Heart right ventricle (tissue), 16 donors: Measurements from ENCODE around the gene SLC36A4. TPM values are rescaled to one million over a fixed set of nuclear protein-coding genes. Genes with fewer than 3 reads are reported as not detected.

Experiments
- ATAC-seq, 8 donors: fragments of 200-7000 bp; cut with Tn5 transposase; one replicate each; pipeline ENCODE4 v1.9.1; 2020; ENCODE audit warnings: mild to moderate bottlenecking in 8 of 8, moderate library complexity in 8 of 8, moderate number of reproducible peaks in 1 of 8
- DNase-seq, 2 donors: peaks; one replicate each; pipeline ENCODE4 v3.0.0-alpha.2; 2020
- H3K27ac ChIP-seq, 10 donors: fragments of 200-600 bp; sonication (generic) in 2 of 10; one replicate each; pipeline versions ENCODE4 v1.5.0 to v1.8.0; 2020 to 2022; ENCODE audit warnings: mild to moderate bottlenecking in 3 of 10
- H3K27me3 ChIP-seq, 7 donors: fragments of 200-600 bp; one replicate each; pipeline ENCODE4 v1.8.0; 2021 to 2022; ENCODE audit warnings: mild to moderate bottlenecking in 2 of 7
- H3K36me3 ChIP-seq, 9 donors: fragments of 200-600 bp; sonication (generic) in 1 of 9; one replicate each; pipeline versions ENCODE4 v1.5.0 to v1.8.0; 2020 to 2022; ENCODE audit warnings: mild to moderate bottlenecking in 2 of 9
- H3K4me1 ChIP-seq, 9 donors: fragments of 200-600 bp; sonication (generic) in 1 of 9; one replicate each; pipeline versions ENCODE4 v1.5.0 to v1.8.0; 2020 to 2022; ENCODE audit warnings: mild to moderate bottlenecking in 4 of 9
- H3K4me3 ChIP-seq, 10 donors: fragments of 200-600 bp; sonication (generic) in 2 of 10; one replicate each; pipeline versions ENCODE4 v1.5.0 to v1.8.0; 2020 to 2022; ENCODE audit warnings: mild to moderate bottlenecking in 7 of 10, moderate library complexity in 2 of 10
- H3K9me3 ChIP-seq, 11 donors: fragments of 200-600 bp in 10 of 11; sonication (generic) in 2 of 11; one replicate each; pipeline versions ENCODE4 v1.5.0 to v1.8.0; 2013 to 2022; ENCODE audit warnings: mild to moderate bottlenecking in 2 of 11, control low read depth in 1 of 11, moderate library complexity in 1 of 11
- WGBS, 2 donors: extraction: QIAGEN DNeasy Blood & Tissue Kit; methylation state at CpG; one replicate each; pipeline ENCODE4 v1.1.7; 2013; ENCODE audit warnings: inconsistent platforms in 1 of 2; 5-methylcytosine and 5-hydroxymethylcytosine counted together
- intact Hi-C, 10 donors: fragments of 100-400 bp; cut with DNase I; formaldehyde crosslinking; loops; one replicate each; pipeline versions ENCODE4 v1.11.1 to v1.14.2; 2022
- polyA plus RNA-seq, 2 donors: library from polyadenylated mRNA; stranded (reverse); fragments of 200-250 nt; gene quantifications; one replicate each; pipeline ENCODE4 v1.2.3, GENCODE V29; 2013
- total RNA-seq, 10 donors: library from RNA; stranded (reverse); fragmentation: NEBNext Ultra II Directional in 3 of 10; extraction: Animal tissue kit (Norgen Biotek cat#: 25700) in 3 of 10; gene quantifications; one replicate each; pipeline versions ENCODE4 v1.2.1 to v1.2.4, GENCODE V29; 2021 to 2023
- TF ChIP-seq, protein P1 (sequence below), 9 donors: fragments of 200-600 bp; sonication (generic) in 2 of 9; IDR thresholded peaks; one replicate each; pipeline versions ENCODE4 v1.5.0 to v1.8.0; 2021 to 2022; ENCODE audit warnings: antibody characterized with exemption in 9 of 9, mild to moderate bottlenecking in 5 of 9, moderate library complexity in 1 of 9
- donor health status: Arrhythmogenic right ventricular cardiomyopathy.
- donor health status: ischemic (EF 13 %, LVEDD 7.1; RV severe dilation, severe dysfunction).
- donor health status: healthy with polysubstance abuse.
- donor health status: DM: no; HTN: yes; CAD: no.
- donor health status: DM: no; HTN: no; CAD: no.
- donor health status: ischemic (EF 25% LVEDD 6.9; RV normal size, moderate dysfunction).
- donor health status: ischemic (EF 25% LVEDD 5.7; RV mildly dilated, moderate dysfunction).
- donor health status: healthy.
- donor health status: DM: yes; HTN: yes; CAD: no.
- donor health status: Ischemic cardiomyopathy.
- donor health status: ischemic (EF 35%, LVEDD 5.7; RV mildly dilated, moderate dysfunction).
- donor health status: nonischemic (EF 11% LVEDD 7.7; RV severe dilation, severe dysfunction).
- donor health status: DM: yes; HTN: yes; CAD: no.
- donor health status: PGD.
- donor health status: ischemic (EF 29% LVEDD 5.4; RV normal size, mild dysfunction).
- donor health status: nonischemic (EF 23%, LVEDD 6.1; RV moderate dilation, normal function).

SLC36A4 gene
- total and polyA plus RNA-seq, 12 donors = 3.1 to 11.4 (median 7.1) TPM

DNA sequence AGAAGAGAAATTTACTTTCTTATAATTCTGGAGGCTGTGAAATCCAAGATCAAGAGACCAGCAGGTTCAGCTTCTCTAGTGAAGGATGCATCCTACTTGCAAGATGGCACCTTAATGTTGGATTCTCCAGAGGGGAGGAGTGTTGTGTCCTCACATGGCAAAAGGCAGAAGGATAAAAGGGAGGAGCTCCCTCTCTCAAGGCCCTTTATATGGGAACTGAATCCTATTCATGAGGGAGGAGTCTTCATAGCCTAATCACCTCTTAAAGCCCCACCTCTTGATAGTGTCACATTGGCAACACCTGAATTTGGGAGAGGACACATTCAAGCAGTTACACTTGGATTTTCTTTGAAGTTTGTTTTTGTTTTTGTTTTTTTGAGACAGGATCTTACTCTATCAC is 79.5 kb downstream of the SLC36A4 start:
- TF ChIP-seq, protein P1, sequence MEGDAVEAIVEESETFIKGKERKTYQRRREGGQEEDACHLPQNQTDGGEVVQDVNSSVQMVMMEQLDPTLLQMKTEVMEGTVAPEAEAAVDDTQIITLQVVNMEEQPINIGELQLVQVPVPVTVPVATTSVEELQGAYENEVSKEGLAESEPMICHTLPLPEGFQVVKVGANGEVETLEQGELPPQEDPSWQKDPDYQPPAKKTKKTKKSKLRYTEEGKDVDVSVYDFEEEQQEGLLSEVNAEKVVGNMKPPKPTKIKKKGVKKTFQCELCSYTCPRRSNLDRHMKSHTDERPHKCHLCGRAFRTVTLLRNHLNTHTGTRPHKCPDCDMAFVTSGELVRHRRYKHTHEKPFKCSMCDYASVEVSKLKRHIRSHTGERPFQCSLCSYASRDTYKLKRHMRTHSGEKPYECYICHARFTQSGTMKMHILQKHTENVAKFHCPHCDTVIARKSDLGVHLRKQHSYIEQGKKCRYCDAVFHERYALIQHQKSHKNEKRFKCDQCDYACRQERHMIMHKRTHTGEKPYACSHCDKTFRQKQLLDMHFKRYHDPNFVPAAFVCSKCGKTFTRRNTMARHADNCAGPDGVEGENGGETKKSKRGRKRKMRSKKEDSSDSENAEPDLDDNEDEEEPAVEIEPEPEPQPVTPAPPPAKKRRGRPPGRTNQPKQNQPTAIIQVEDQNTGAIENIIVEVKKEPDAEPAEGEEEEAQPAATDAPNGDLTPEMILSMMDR (IDR thresholded peaks at IDR 0.05) = no peak
- Histone ChIP-seq H3K27me3 (peaks cover 0 to 17% (median 0%) of the 10 kb centered on the region in 7 donors), H3K4me3 (no peak overlapping the region), H3K27ac (no peak overlapping the region), H3K36me3 (no peaks in the 10 kb centered on the region), H3K4me1 (peaks cover 0 to 4% (median 0%) of the 10 kb centered on the region in 9 donors), H3K9me3 (no peaks in the 10 kb centered on the region)
- DNase-seq = no peak
- ATAC-seq = no peak
- intact Hi-C loops = no loop called here

DNA sequence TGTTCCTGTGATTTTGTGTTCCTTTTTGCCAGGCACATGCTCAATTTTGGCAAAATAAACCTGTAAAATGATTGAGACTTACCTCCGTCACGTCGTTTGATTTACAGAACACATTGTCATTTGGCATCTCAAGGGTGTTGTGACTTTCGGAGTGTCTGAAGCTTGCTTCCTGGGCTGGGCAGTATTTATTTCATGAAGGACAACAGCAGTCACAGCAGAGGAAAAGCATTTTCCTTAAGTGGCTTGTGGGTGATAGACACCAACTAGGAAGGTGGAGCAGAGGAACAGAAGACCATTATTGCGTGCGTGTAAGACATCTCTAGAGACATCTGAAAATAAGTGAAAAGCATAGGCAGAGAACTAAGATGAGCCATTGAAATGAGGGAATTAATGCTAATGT is 80.2 kb downstream of the SLC36A4 start:
- intact Hi-C loops = no loop called here

DNA sequence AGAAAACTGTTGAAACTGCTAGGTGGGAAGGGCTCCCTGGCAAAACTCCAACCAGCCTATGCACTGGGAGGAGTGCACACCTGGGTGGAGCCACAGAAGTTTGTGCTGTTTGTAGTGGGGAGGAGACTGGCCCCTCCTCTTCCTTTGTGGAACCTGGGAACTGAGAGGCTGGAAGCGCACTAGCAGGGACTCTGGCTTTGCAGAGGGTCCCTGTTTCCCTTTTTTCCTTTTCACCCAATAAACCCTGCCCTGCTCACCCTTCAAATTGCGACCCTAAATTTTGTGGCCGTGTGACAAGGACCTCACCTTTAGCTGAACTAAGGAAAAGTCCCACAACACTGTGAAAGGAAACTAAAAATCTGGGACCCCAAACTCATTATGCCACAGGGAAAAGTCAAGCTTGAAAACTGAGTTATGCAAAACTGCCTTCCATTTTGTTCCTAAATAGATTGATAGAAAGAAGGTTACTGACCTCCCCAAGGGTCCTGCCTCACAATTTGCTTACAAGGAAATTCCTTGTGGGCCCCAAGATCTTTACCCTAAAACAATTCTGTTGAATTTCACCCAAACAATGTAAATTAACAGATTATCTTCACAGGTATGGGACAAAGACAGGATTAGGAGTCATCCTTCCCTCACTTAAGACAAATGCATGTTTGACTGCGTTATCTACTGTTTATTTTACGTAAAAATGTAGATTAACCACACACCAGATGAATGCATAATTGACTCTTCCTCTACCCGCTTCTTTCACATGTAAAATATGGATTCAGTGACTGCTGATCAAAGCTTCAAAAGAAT is 81.0 kb downstream of the SLC36A4 start:
- H3K27me3 ChIP-seq = peaks cover 0 to 17% (median 0%) of the 10 kb centered on the region in 7 donors
- DNase-seq (no peak), ATAC-seq (no peak)
- H3K4me1 ChIP-seq = no peaks in the 10 kb centered on the region
- H3K4me3 ChIP-seq = no peak overlapping the region
- H3K27ac ChIP-seq = no peak overlapping the region
- H3K36me3 ChIP-seq = no peaks in the 10 kb centered on the region
- 59 to 61% methylated on average over 6 of the region's 6 CpGs for WGBS, 2 donors
- no peaks in the 10 kb centered on the region for H3K9me3 ChIP-seq
- intact Hi-C loops = no loop called here
- TF ChIP-seq, protein P1 (IDR thresholded peaks at IDR 0.05) = no peak

More for the DNA sequence above, 80.2 kb downstream of the SLC36A4 start:
- Histone ChIP-seq H3K4me1 (no peaks in the 10 kb centered on the region), H3K4me3 (no peak overlapping the region), H3K27ac (no peak overlapping the region), H3K27me3 (peaks cover 0 to 17% (median 0%) of the 10 kb centered on the region in 7 donors), H3K9me3 (no peaks in the 10 kb centered on the region), H3K36me3 (no peaks in the 10 kb centered on the region)
- DNase-seq (no peak), ATAC-seq (no peak)
- WGBS, 2 donors = 48% methylated on average over 6 of the region's 6 CpGs
- TF ChIP-seq, protein P1 (IDR thresholded peaks at IDR 0.05) = no peak

DNA sequence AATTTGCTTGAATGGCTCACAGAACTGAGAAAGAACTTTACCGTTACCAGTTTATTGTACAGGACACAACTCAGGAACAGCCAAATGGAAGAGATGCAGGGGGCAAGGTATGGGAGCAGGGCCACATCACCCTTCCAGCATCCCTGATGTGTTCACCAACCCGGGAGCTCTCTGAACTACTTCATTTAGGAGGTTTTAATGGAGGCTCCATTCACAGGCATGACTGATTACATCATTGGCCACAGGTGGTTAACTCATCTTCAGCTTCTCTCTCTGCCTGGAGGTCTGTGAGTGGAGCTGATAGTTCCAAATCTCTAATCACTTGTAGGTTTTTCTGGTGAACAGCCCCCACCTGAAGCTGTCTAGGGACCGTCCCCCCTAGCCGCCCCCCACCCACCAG is 83.5 kb downstream of the SLC36A4 start:
- intact Hi-C loops = no loop called here
- no peaks in the 10 kb centered on the region for H3K4me1 ChIP-seq
- no peak for ATAC-seq

More for the DNA sequence above, 83.5 kb downstream of the SLC36A4 start:
- DNase-seq = no peak
- TF ChIP-seq, protein P1 (IDR thresholded peaks at IDR 0.05) = no peak
- 76 to 79% methylated on average over 4 of the region's 4 CpGs for WGBS, 2 donors
- no peak overlapping the region for H3K27ac ChIP-seq
- H3K36me3 ChIP-seq = no peaks in the 10 kb centered on the region
- peaks cover 0 to 6% (median 0%) of the 10 kb centered on the region in 11 donors for H3K9me3 ChIP-seq
- H3K27me3 ChIP-seq = peaks cover 0 to 17% (median 0%) of the 10 kb centered on the region in 7 donors
- no peak overlapping the region for H3K4me3 ChIP-seq
